GM21529 (cell line): Measurements from ENCODE around the gene SDHAF3.
"Not testable (repeated sequence)": the region's sequence is repeated elsewhere in the genome, so short reads cannot be mapped to it uniquely, and the experiment has no call there.

ENCODE experiments used
- ATAC-seq: cut with Tn5 transposase; IDR thresholded peaks from one replicate; pipeline ENCODE4 v1.9.1; 2021; ENCODE audit not compliant: unreplicated experiment

The SDHAF3 gene

GRCh38 chr7:97117372-97118188 is at the start of gene SDHAF3:
SDHAF3 (plus strand) TSS chr7:97117698; CDS start chr7:97117724, 26 bp downstream.
- peak; percentile 91 for ATAC-seq

- not testable (repeated sequence) for ATAC-seq
Observed at GRCh38 chr7:97072025-97072424, 45.5 kb upstream of the SDHAF3 start.

- no peak for ATAC-seq
Observed at GRCh38 chr7:97075928-97076327, 41.6 kb upstream of the SDHAF3 start.

- ATAC-seq = peak; percentile 61
Observed at GRCh38 chr7:97078023-97078969, 39.2 kb upstream of the SDHAF3 start.

GRCh38 chr7:97079300-97079699 is 38.2 kb upstream of the SDHAF3 start:
- ATAC-seq = no peak

GRCh38 chr7:97081521-97082300 is 35.8 kb upstream of the SDHAF3 start:
- no peak for ATAC-seq

- ATAC-seq = no peak
Observed at GRCh38 chr7:97088364-97088763, 29.1 kb upstream of the SDHAF3 start.

GRCh38 chr7:97089771-97090170 is 27.7 kb upstream of the SDHAF3 start:
- no peak for ATAC-seq

- no peak for ATAC-seq
Observed at GRCh38 chr7:97090761-97091353, 26.6 kb upstream of the SDHAF3 start.

GRCh38 chr7:97094284-97094930 is 23.1 kb upstream of the SDHAF3 start:
- ATAC-seq = no peak

GRCh38 chr7:97096037-97096436 is 21.5 kb upstream of the SDHAF3 start:
- ATAC-seq = no peak

GRCh38 chr7:97096661-97097060 is 20.8 kb upstream of the SDHAF3 start:
- no peak for ATAC-seq

- ATAC-seq = peak; percentile 96
Observed at GRCh38 chr7:97104719-97105238, 12.7 kb upstream of the SDHAF3 start.

- ATAC-seq = no peak
Observed at GRCh38 chr7:97107192-97107800, 10.2 kb upstream of the SDHAF3 start.

GRCh38 chr7:97116308-97116707 is 1.2 kb upstream of the SDHAF3 start:
- ATAC-seq = no peak

- no peak for ATAC-seq
Observed at GRCh38 chr7:97117035-97117371, 495 bp upstream of the SDHAF3 start.

GRCh38 chr7:97118306-97118917 is 914 bp downstream of the SDHAF3 start:
- no peak for ATAC-seq

- no peak for ATAC-seq
Observed at GRCh38 chr7:97119747-97120146, 2.2 kb downstream of the SDHAF3 start.
